SK-N-SH treated with all-trans-retinoic acid at 6 μM for 48 hours (cell line): Measurements from ENCODE around the gene LRRN4CL.

Experiments used
- ISL1 ChIP-seq: fragments of 250-450 bp; sonication (Bioruptor Pico); IDR thresholded peaks from 2 replicates; pipeline ENCODE4 v2.1.2; 2022; ENCODE audit warnings: mild to moderate bottlenecking, moderate library complexity
- ZFP30 ChIP-seq: fragments of 450-650 bp; formaldehyde crosslinking; IDR thresholded peaks from 2 replicates; pipeline ENCODE4 v1.5.0; 2022; ENCODE audit warnings: mild to moderate bottlenecking, moderate library complexity

DNA sequence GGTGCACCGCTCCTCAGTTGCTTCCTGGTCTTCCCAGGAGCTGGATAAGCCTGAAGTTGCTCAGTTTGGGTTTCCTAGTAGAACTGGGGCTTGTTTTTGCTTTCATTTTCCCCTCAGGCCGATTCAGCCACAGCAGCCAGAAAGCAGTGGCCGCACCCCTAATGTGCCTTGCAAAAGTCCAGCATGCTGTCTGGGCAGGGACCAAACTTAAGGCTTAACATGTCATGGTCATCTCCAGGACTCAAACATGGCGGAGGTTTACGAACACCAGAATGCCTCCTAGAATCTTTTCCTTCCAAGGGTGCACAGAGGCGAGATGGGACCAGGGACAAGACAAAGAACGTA, 20.6 kb upstream of the LRRN4CL start:
- TF ChIP-seq ISL1 = no peak
- no peak for TF ChIP-seq ZFP30 (CRISPR knock-in tag)
